SU-DHL-6 (cell line): ENCODE data around the gene PACS1.
"Not testable (repeated sequence)": the region's sequence is repeated elsewhere in the genome, so short reads cannot be mapped to it uniquely, and the experiment has no call there.

Source experiments
- EZH2phosphoT487 ChIP-seq: fragments of 200-600 bp; sonication (generic), shearing (Covaris generic); conservative IDR thresholded peaks from 2 replicates; pipeline ENCODE4 v1.6.1; 2018; ENCODE audit warnings: mild to moderate bottlenecking, antibody characterized with exemption, low read length, moderate library complexity, mixed read lengths
- TF ChIP-seq, protein P1 (sequence below): fragments of 200-600 bp; sonication (generic); IDR thresholded peaks from one replicate; pipeline ENCODE4 v1.5.1; 2017; ENCODE audit warnings: antibody characterized with exemption, mild to moderate bottlenecking, low read length, moderate library complexity; ENCODE audit not compliant: insufficient read depth, poor library complexity, severe bottlenecking

DNA sequence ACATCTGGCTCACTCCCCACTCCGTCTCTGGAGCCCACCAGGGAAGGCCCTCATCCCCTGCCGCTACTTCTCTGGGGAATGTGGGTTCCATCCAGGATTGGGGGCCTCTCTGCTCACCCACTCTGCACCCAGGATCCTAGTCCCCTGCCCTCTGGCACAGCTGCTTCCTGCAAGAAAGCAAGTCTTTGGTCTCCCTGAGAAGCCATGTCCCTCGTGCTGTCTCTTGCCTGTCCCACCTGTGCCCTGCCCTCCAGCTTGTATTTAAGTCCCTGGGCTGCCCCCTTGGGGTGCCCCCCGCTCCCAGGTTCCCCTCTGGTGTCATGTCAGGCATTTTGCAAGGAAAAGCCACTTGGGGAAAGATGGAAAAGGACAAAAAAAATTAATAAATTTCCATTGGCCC is 207.0 kb downstream of the PACS1 start:
- TF ChIP-seq, protein P1, sequence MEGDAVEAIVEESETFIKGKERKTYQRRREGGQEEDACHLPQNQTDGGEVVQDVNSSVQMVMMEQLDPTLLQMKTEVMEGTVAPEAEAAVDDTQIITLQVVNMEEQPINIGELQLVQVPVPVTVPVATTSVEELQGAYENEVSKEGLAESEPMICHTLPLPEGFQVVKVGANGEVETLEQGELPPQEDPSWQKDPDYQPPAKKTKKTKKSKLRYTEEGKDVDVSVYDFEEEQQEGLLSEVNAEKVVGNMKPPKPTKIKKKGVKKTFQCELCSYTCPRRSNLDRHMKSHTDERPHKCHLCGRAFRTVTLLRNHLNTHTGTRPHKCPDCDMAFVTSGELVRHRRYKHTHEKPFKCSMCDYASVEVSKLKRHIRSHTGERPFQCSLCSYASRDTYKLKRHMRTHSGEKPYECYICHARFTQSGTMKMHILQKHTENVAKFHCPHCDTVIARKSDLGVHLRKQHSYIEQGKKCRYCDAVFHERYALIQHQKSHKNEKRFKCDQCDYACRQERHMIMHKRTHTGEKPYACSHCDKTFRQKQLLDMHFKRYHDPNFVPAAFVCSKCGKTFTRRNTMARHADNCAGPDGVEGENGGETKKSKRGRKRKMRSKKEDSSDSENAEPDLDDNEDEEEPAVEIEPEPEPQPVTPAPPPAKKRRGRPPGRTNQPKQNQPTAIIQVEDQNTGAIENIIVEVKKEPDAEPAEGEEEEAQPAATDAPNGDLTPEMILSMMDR, result not testable (repeated sequence)
- not testable (repeated sequence) for TF ChIP-seq EZH2phosphoT487
